Thyroid gland (tissue), 4 donors: ENCODE measurements around the gene PMEPA1. TPM values are rescaled to one million over a fixed set of nuclear protein-coding genes. Genes with fewer than 3 reads are reported as not detected.
A peak's percentile ranks its signal among the peaks of the same experiment; 100 is the strongest.

Experiments used
- DNase-seq, 2 donors: peaks; one replicate each; pipeline ENCODE4 v3.0.0-alpha.2; 2019
- H3K27ac ChIP-seq, 3 donors: fragments of 200-600 bp; sonication (generic); 1 replicate in 2 of 3; 2 replicates in 1 of 3; pipeline ENCODE4 v1.5.1; 2016 to 2019; ENCODE audit warnings: mild to moderate bottlenecking in 1 of 3, moderate library complexity in 1 of 3
- H3K27me3 ChIP-seq: fragments of 200-600 bp; sonication (generic); one replicate; pipeline ENCODE4 v1.5.1; 2019
- H3K36me3 ChIP-seq, 2 donors: fragments of 200-600 bp; sonication (generic); one replicate each; pipeline ENCODE4 v1.5.1; 2016 to 2019
- H3K4me1 ChIP-seq, 2 donors: fragments of 200-600 bp; sonication (generic); one replicate each; pipeline ENCODE4 v1.5.1; 2017 to 2019
- H3K4me3 ChIP-seq, 3 donors: fragments of 200-600 bp; sonication (generic); replicated peaks in 1 of 3; 1 replicate in 2 of 3; 2 replicates in 1 of 3; pipeline ENCODE4 v1.5.1; 2016; ENCODE audit warnings: mild to moderate bottlenecking in 1 of 3
- H3K9me3 ChIP-seq: fragments of 200-600 bp; sonication (generic); one replicate; pipeline ENCODE4 v1.5.1; 2017
- CTCF ChIP-seq, 6 experiments: fragments of 200-600 bp in 3 of 6; fragments of 450-650 bp in 3 of 6; sonication (generic) in 3 of 6; IDR thresholded peaks; one replicate each; pipeline ENCODE4 v1.5.1; 2016 to 2019; ENCODE audit warnings: antibody characterized with exemption in 6 of 6, mild to moderate bottlenecking in 2 of 6, inconsistent platforms in 1 of 6, moderate library complexity in 1 of 6
- POLR2A ChIP-seq, 2 donors: fragments of 450-650 bp; IDR thresholded peaks; one replicate each; pipeline ENCODE4 v1.6.1; 2017; ENCODE audit warnings: antibody characterized with exemption in 2 of 2, mild to moderate bottlenecking in 2 of 2, moderate library complexity in 1 of 2
- WGBS, 2 donors: methylation state at CpG; one replicate each; pipeline ENCODE4 v1.1.5; 2017; 5-methylcytosine and 5-hydroxymethylcytosine counted together
- intact Hi-C: fragments of 100-400 bp; cut with DNase I; formaldehyde crosslinking; loops from one replicate; pipeline ENCODE4 v1.15.1; 2023
- total RNA-seq, 4 donors: library from RNA; depleted of rRNA; stranded (reverse); fragments of >200 nt; gene quantifications; one replicate each; pipeline ENCODE4 v1.2.3, GENCODE V29; 2016

Gene PMEPA1
- total RNA-seq, 4 donors from 2014 or later = 6.5 to 12.6 (median 8.3) TPM

GRCh38 chr20:57628047-57628961 lies 81.5 kb downstream of the PMEPA1 start:
- intact Hi-C loops = no loop called here
- WGBS, 2 donors = 46 to 64% methylated on average over 19 to 25 of the region's 29 CpGs
- Histone ChIP-seq H3K27me3 (no peaks in the 10 kb centered on the region), H3K4me1 (no peaks in the 10 kb centered on the region), H3K9me3 (no peaks in the 10 kb centered on the region), H3K27ac (peak overlapping the region; percentile 22 to 56 (median 44)), H3K4me3 (no peak overlapping the region), H3K36me3 (no peaks in the 10 kb centered on the region)
- DNase-seq = peak in 1 of 2 donors; percentile 18
- TF ChIP-seq POLR2A (IDR thresholded peaks at IDR 0.05) (no peak), CTCF (IDR thresholded peaks at IDR 0.05) (no peak)

GRCh38 chr20:57627339-57627738 lies 82.5 kb downstream of the PMEPA1 start:
- no peak for DNase-seq
- Histone ChIP-seq H3K27me3 (no peaks in the 10 kb centered on the region), H3K36me3 (no peaks in the 10 kb centered on the region), H3K9me3 (no peaks in the 10 kb centered on the region), H3K4me3 (no peak overlapping the region), H3K27ac (peak overlapping the region; percentile 21 to 56 (median 44)), H3K4me1 (no peaks in the 10 kb centered on the region)
- WGBS, 2 donors = 85 to 88% methylated on average over 2 of the region's 2 CpGs
- intact Hi-C loops = no loop called here
- no peak for TF ChIP-seq CTCF (IDR thresholded peaks at IDR 0.05)
- TF ChIP-seq POLR2A (IDR thresholded peaks at IDR 0.05) = no peak

- intact Hi-C loops = no loop called here
- H3K27me3 ChIP-seq = no peaks in the 10 kb centered on the region
- H3K4me1 ChIP-seq = no peaks in the 10 kb centered on the region
- no peaks in the 10 kb centered on the region for H3K36me3 ChIP-seq
- 85 to 93% methylated on average over 2 of the region's 2 CpGs for WGBS, 2 donors
- H3K4me3 ChIP-seq = no peak overlapping the region
- no peak for DNase-seq
- no peaks in the 10 kb centered on the region for H3K9me3 ChIP-seq
- TF ChIP-seq CTCF (IDR thresholded peaks at IDR 0.05) = no peak
- no peak for TF ChIP-seq POLR2A (IDR thresholded peaks at IDR 0.05)
- no peak overlapping the region for H3K27ac ChIP-seq
Observed at GRCh38 chr20:57625978-57626377, 83.8 kb downstream of the PMEPA1 start.

- Histone ChIP-seq H3K4me3 (no peak overlapping the region), H3K4me1 (no peaks in the 10 kb centered on the region), H3K36me3 (no peaks in the 10 kb centered on the region), H3K27ac (no peak overlapping the region), H3K27me3 (no peaks in the 10 kb centered on the region), H3K9me3 (no peaks in the 10 kb centered on the region)
- WGBS, 2 donors = 94 to 98% methylated on average over 7 of the region's 7 CpGs
- intact Hi-C loops = no loop called here
- TF ChIP-seq POLR2A (IDR thresholded peaks at IDR 0.05) (no peak), CTCF (IDR thresholded peaks at IDR 0.05) (no peak)
- no peak for DNase-seq
Observed at GRCh38 chr20:57625181-57625958, 84.4 kb downstream of the PMEPA1 start.

- Histone ChIP-seq H3K4me1 (no peaks in the 10 kb centered on the region), H3K27me3 (no peaks in the 10 kb centered on the region), H3K36me3 (no peaks in the 10 kb centered on the region), H3K27ac (no peak overlapping the region), H3K4me3 (no peak overlapping the region), H3K9me3 (no peaks in the 10 kb centered on the region)
- 85 to 94% methylated on average over 3 of the region's 3 CpGs for WGBS, 2 donors
- intact Hi-C loops = no loop called here
- TF ChIP-seq POLR2A (IDR thresholded peaks at IDR 0.05) = no peak
- no peak for TF ChIP-seq CTCF (IDR thresholded peaks at IDR 0.05)
- no peak for DNase-seq
Observed at GRCh38 chr20:57624124-57624523, 85.7 kb downstream of the PMEPA1 start.
